ENCODE measurements around the gene SLC2A11. TPM values are rescaled to one million over a fixed set of nuclear protein-coding genes. Genes with fewer than 3 reads are reported as not detected.

Gene SLC2A11
- total RNA-seq, 4 donors from 2014 or later, result 8.3 to 16.0 (median 14.8) TPM

DNA sequence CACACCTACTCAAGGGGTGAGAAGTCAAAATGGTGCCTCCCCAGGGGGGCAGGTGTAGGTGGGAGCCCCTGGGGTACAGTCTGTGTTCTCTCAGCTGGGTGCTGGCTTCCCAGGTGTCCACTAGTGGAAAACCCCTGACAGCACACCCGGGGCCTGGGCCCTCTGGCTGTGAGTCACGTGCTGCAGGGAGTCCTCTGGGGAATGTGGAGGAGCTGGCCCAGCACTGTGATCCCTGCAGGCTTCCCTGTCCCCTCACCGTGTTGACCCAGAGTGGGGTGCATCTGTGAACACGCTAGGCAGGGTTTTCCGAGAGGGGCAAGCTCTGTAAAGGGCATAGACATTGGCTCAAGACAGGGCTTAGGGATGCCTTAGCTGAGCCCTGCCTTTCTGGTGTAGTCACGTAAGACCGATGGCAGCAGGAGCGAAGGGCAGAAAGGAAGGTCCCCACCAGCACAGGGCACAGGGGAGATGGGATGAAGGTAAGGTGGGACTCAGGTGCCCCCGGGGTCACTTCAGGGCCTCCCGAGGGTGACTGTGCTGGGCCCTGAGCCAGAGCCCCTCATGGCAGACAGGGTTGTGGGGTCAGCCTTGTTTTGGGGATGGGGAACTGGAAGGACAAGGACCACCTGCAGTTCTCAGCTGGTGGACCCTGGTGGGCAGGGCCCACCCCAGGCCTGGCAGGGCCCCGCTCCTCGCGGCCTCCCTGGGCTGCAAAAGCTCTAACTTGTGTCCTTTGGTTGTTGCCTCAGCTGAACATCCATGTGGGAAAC is 33.0 kb upstream of the SLC2A11 start:
- H3K4me3 ChIP-seq, result no peak overlapping the region
- H3K27me3 ChIP-seq, result no peaks in the 10 kb centered on the region
- H3K9me3 ChIP-seq, result no peaks in the 10 kb centered on the region
- TF ChIP-seq POLR2A (IDR thresholded peaks at IDR 0.05), result no peak
- TF ChIP-seq, protein P1, sequence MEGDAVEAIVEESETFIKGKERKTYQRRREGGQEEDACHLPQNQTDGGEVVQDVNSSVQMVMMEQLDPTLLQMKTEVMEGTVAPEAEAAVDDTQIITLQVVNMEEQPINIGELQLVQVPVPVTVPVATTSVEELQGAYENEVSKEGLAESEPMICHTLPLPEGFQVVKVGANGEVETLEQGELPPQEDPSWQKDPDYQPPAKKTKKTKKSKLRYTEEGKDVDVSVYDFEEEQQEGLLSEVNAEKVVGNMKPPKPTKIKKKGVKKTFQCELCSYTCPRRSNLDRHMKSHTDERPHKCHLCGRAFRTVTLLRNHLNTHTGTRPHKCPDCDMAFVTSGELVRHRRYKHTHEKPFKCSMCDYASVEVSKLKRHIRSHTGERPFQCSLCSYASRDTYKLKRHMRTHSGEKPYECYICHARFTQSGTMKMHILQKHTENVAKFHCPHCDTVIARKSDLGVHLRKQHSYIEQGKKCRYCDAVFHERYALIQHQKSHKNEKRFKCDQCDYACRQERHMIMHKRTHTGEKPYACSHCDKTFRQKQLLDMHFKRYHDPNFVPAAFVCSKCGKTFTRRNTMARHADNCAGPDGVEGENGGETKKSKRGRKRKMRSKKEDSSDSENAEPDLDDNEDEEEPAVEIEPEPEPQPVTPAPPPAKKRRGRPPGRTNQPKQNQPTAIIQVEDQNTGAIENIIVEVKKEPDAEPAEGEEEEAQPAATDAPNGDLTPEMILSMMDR (IDR thresholded peaks at IDR 0.05), result no peak
- DNase-seq, result peak in 1 of 3 donors; percentile 29
- peaks cover 0 to 86% (median 0%) of the 10 kb centered on the region in 3 donors for H3K36me3 ChIP-seq
- peaks cover 0 to 8% (median 0%) of the 10 kb centered on the region in 4 donors for H3K4me1 ChIP-seq
- H3K27ac ChIP-seq, result no peak overlapping the region

DNA sequence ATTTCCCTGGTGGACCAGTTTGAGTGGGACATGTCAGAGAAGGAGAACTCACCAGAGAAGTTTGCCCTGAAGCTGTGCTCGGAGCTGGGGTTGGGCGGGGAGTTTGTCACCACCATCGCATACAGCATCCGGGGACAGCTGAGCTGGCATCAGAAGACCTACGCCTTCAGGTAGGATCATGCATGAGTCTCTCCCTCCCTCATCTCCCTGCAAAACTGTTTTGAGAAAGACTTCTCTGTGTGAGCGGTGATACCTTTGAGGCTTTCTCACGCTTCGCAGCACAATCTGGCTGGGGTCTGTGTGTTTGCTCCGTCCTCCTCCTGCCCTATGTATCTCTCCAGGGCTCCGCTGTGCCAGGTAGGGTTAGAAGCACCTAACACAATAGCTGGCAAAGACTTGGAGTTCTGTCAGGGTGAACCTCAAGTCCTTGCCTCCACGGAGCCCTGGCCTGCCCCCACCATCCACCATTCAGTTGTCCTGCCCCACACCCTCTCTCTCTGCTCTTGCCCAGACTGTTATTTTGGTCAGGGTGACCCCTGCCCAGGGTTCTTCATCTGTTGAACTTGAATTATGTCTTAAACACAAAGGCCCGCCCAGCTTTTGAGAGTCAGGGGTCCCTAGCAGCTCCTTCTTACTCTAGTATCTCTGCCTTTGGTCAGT is 32.3 kb upstream of the SLC2A11 start:
- Histone ChIP-seq H3K9me3 (no peaks in the 10 kb centered on the region), H3K27ac (no peak overlapping the region), H3K4me3 (no peak overlapping the region), H3K4me1 (peaks cover 0 to 6% (median 3%) of the 10 kb centered on the region in 4 donors), H3K27me3 (no peaks in the 10 kb centered on the region), H3K36me3 (peaks cover 0 to 84% (median 0%) of the 10 kb centered on the region in 3 donors)
- peak in 1 of 3 donors; percentile 31 for DNase-seq
- TF ChIP-seq, protein P1 (IDR thresholded peaks at IDR 0.05), result no peak
- TF ChIP-seq POLR2A (IDR thresholded peaks at IDR 0.05), result no peak

DNA sequence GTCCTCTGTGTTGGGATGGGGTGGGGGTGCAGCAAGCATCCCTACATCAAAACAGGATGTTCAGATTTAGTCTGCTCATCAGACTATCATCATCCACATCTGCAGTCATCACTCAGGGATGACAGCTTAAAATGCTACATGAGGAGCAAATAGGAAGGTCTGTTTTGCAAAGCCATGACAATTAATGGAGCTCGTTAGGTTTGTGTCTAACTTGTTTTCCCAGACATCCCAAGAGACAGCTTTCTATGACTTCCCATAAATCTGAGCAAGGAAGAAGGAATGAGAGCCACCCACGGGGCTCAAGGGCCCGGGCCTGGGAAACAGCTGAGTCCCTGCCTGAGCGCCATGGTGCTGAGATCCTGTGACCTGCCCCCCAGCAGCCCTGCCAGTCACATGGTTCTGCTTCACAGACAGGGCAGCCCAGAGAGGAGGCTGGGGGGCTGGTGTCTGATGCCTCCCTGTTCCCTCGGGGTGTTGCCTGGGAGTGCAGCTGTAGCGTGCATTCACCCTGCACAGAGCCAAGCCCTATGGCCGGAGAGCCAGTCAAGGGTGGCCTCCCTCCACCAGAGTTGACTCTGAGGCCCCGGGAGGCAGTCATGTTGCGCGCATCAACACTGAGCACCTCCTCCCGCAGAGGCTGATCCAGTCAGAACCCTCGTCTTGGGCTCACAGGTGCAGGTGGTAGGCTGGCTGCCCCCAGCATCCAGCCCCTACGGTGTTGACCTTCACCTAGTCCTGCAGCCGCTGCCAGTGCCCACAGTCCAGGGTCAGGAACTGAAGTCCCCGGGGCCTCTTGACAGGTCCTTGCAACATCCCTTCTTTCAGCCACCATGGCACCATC is 30.9 kb upstream of the SLC2A11 start:
- no peak overlapping the region for H3K27ac ChIP-seq
- no peak overlapping the region for H3K4me3 ChIP-seq
- peaks cover 0 to 79% (median 0%) of the 10 kb centered on the region in 3 donors for H3K36me3 ChIP-seq
- no peak for TF ChIP-seq POLR2A (IDR thresholded peaks at IDR 0.05)
- TF ChIP-seq, protein P1 (IDR thresholded peaks at IDR 0.05), result no peak
- DNase-seq, result no peak
- H3K27me3 ChIP-seq, result no peaks in the 10 kb centered on the region
- H3K4me1 ChIP-seq, result peaks cover 0 to 6% (median 0%) of the 10 kb centered on the region in 4 donors
- H3K9me3 ChIP-seq, result no peaks in the 10 kb centered on the region

DNA sequence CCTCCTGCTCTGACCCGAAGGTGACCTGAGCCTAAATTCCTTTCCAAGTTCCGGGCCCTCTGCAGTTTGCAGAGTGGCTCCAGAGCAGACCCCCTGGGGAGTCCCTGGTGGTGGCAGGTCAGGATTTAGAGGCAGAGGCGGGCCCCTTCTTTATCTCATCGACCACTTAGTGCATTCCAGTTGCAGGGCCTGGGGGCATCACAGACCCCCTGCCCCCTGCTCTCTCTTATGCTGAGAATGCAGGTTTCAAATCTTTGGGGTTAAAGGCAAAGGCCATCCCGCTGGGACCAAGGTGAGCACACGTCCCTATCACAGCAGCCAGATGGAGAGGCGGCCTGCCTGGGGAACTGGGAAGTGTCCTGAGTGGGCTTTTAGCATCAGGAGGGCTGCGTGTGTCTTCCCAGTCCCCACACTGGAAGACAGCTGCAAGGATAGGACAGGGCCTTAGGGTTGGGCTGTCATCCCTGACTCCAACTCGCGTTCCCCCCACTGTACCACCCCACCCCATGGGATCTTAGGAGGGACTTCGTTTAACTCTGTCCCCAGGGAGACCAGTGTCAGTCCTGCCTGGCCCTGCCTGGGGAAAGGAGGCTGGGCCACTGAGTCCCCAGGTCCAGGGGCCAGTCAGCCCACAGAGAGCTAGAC is 30.2 kb upstream of the SLC2A11 start:
- TF ChIP-seq POLR2A (IDR thresholded peaks at IDR 0.05), result no peak
- TF ChIP-seq, protein P1 (IDR thresholded peaks at IDR 0.05), result no peak
- DNase-seq, result no peak

More for the DNA sequence above, 30.2 kb upstream of the SLC2A11 start:
- Histone ChIP-seq H3K27ac (no peak overlapping the region), H3K4me3 (no peak overlapping the region), H3K36me3 (peaks cover 0 to 75% (median 0%) of the 10 kb centered on the region in 3 donors), H3K9me3 (no peaks in the 10 kb centered on the region), H3K27me3 (no peaks in the 10 kb centered on the region), H3K4me1 (peaks cover 0 to 6% (median 0%) of the 10 kb centered on the region in 4 donors)
